Mucosa of stomach (tissue), 1 donor: Measurements from ENCODE around the gene CDK11A.
"Not testable (repeated sequence)": the region's sequence is repeated elsewhere in the genome, so short reads cannot be mapped to it uniquely, and the experiment has no call there.

Experiments
- H3K27me3 ChIP-seq: one replicate; pipeline ENCODE4 v1.7.0; 2013; ENCODE audit warnings: mild to moderate bottlenecking, low read length; ENCODE audit not compliant: control insufficient read depth, insufficient read depth
- H3K36me3 ChIP-seq: one replicate; pipeline ENCODE4 v1.7.0; 2013; ENCODE audit warnings: low read length; ENCODE audit not compliant: control insufficient read depth, insufficient read depth
- H3K4me1 ChIP-seq: one replicate; pipeline ENCODE4 v1.7.0; 2013; ENCODE audit warnings: mild to moderate bottlenecking, low read length; ENCODE audit not compliant: control insufficient read depth, insufficient read depth
- H3K4me3 ChIP-seq: one replicate; pipeline ENCODE4 v1.7.0; 2013; ENCODE audit warnings: low read length
- H3K9ac ChIP-seq: one replicate; pipeline ENCODE4 v1.7.0; 2013; ENCODE audit warnings: mild to moderate bottlenecking, low read length, moderate library complexity
- H3K9me3 ChIP-seq: one replicate; pipeline ENCODE4 v1.7.0; 2013; ENCODE audit warnings: mild to moderate bottlenecking, low read length, moderate library complexity; ENCODE audit not compliant: control insufficient read depth
- donor health status: Pancreatic carcinoma.

Gene CDK11A

GRCh38 chr1:1700557-1700956 lies 23.6 kb downstream of the CDK11A start:
- H3K4me3 ChIP-seq, H3K27me3 ChIP-seq, H3K9ac ChIP-seq, H3K9me3 ChIP-seq, H3K36me3 ChIP-seq, H3K4me1 ChIP-seq: not testable (repeated sequence)

- H3K27me3 ChIP-seq, H3K9ac ChIP-seq, H3K9me3 ChIP-seq, H3K4me1 ChIP-seq, H3K36me3 ChIP-seq, H3K4me3 ChIP-seq: not testable (repeated sequence)
Observed at GRCh38 chr1:1700067-1700466, 24.1 kb downstream of the CDK11A start.

DNA sequence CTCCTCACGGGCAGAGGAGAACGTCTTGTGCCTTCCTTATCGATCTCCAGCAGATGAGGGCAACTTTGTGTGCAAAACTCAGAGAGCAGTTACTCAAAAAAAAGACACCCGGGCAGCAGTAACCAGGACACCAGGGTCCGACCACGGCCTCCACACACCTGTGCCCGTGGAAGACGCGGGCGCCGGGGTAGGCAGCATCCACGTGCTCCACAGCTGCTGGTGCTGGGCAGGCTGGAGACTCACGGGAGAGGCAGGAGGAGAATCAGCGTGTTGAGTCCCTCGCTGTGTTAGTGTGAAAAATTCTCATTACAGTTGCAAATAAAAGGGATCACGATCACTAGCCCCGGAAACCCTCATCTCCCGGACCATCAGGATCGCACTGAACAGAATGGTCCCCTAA lies 25.1 kb downstream of the CDK11A start:
- not testable (repeated sequence) for H3K36me3 ChIP-seq, H3K4me3 ChIP-seq, H3K27me3 ChIP-seq, H3K9me3 ChIP-seq, H3K4me1 ChIP-seq, H3K9ac ChIP-seq

- not testable (repeated sequence) for H3K27me3 ChIP-seq, H3K9ac ChIP-seq, H3K36me3 ChIP-seq, H3K9me3 ChIP-seq, H3K4me3 ChIP-seq, H3K4me1 ChIP-seq
Observed at GRCh38 chr1:1697358-1698183, 26.6 kb downstream of the CDK11A start.

DNA sequence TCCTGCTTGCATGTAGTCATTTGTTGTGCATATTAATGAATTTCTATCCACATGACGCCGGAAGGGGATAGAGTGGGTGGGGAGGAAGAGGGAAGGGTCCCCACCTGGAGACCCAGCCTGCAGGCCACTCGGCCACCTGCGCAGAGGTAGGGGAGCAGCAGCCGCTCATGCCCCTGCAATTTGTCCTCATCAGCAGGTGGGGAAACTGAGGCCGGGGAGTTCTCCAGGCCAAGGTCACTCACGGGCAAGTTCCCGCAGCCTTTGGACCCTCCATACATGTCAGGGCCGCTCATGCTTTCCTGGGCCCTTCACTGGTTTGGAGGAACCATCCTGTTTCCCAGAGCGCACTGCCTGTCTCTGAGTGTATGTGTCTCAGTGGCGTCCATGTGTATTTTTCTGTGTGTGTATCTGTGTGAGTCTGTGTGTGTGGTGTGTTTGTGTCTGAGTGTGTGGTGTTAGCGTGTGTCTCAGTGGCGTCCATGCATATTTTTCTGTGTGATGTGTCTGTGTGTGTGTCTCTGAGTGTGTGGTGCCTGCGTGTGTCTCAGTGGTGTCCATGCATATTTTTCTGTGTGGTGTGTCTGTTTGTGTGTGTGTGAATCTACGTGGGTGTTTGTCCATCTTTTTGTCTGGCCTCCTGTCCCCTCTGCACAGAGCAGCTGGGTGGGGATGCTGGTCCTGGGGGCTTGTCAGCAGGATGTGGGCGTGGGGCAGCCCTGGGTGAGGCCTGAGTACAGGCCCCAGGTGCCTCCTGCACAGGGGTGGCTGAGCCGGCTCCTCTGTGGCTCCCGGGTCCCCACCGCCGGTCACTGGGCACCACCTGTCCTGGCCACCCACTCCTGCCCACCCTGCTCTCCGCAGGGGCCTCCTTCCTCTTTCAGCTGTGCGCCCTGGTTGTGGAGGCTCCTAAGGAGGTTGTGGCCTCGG lies 27.5 kb downstream of the CDK11A start:
- not testable (repeated sequence) for H3K36me3 ChIP-seq, H3K9ac ChIP-seq, H3K4me1 ChIP-seq, H3K9me3 ChIP-seq, H3K4me3 ChIP-seq, H3K27me3 ChIP-seq

DNA sequence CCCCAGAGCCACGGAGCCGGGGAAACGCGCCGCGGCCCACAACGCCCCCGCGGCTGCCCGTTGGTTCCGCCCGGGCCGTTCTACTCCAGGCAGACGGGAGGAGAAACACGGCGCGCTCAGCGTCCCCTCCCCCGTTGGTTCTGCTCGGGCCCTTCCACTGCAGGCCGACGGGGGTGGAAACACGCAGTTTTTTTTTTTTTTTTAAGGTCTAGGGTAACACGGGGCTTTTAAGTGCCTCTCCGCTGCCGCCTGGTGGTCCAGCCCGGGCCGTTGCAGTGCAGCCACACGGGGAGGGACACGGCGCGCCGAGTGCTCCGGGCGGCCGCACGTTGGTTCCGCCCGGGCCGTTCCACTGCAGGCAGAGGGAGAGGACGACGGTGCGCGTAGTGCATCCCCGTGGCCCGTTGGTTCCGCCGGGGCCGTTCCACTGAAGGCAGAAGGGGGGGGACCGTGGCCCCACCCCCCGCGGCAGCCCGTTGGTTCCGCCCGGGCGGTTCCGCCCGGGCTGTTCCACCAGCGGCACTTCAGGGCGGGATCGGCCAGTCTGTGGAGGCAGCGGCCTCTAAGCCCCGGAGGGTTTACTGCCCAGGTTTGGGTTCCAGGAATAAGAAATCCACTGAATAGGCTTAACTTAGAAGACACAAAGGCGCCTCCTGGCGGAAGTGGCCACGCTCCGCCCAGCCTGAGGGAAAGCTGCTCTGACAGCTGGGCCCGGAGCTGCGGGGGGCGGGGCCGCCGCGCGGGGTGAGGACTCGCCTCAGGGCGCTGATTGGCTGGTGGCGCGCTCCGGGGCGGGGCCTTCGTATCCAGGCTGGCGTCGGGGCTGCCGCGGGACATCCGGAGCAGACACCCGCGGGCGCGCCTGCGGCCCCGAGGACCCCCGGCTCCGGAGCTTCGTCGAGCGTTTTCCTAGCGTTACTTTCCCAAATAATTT lies 31.2 kb downstream of the CDK11A start, which contains the start of gene SLC35E2B:
SLC35E2B (minus strand) TSS at position 82 of the 934 bp plus-strand sequence. CDS start 16,096 bp downstream, outside the sequence.
- peak within 1 kb of the TSS; percentile 47 for H3K9ac ChIP-seq
- not testable (repeated sequence) for H3K27me3 ChIP-seq, H3K4me1 ChIP-seq, H3K4me3 ChIP-seq, H3K36me3 ChIP-seq, H3K9me3 ChIP-seq

GRCh38 chr1:1692324-1692713 lies 31.8 kb downstream of the CDK11A start:
- not testable (repeated sequence) for H3K4me3 ChIP-seq, H3K9me3 ChIP-seq, H3K27me3 ChIP-seq, H3K4me1 ChIP-seq, H3K36me3 ChIP-seq
- peak overlapping the region; percentile 47 for H3K9ac ChIP-seq

GRCh38 chr1:1691443-1691842 lies 32.7 kb downstream of the CDK11A start:
- H3K36me3 ChIP-seq, H3K9me3 ChIP-seq, H3K27me3 ChIP-seq, H3K4me1 ChIP-seq, H3K4me3 ChIP-seq, H3K9ac ChIP-seq: not testable (repeated sequence)

- H3K4me1 ChIP-seq, H3K9me3 ChIP-seq, H3K9ac ChIP-seq, H3K36me3 ChIP-seq, H3K27me3 ChIP-seq, H3K4me3 ChIP-seq: not testable (repeated sequence)
Observed at GRCh38 chr1:1689526-1689925, 34.6 kb downstream of the CDK11A start.

GRCh38 chr1:1687846-1688245 lies 36.3 kb downstream of the CDK11A start:
- Histone ChIP-seq H3K4me3 (no peak overlapping the region), H3K27me3 (no peaks in the 10 kb centered on the region), H3K36me3 (no peaks in the 10 kb centered on the region), H3K9ac (no peak overlapping the region), H3K4me1 (peaks cover 12% of the 10 kb centered on the region), H3K9me3 (no peaks in the 10 kb centered on the region)

DNA sequence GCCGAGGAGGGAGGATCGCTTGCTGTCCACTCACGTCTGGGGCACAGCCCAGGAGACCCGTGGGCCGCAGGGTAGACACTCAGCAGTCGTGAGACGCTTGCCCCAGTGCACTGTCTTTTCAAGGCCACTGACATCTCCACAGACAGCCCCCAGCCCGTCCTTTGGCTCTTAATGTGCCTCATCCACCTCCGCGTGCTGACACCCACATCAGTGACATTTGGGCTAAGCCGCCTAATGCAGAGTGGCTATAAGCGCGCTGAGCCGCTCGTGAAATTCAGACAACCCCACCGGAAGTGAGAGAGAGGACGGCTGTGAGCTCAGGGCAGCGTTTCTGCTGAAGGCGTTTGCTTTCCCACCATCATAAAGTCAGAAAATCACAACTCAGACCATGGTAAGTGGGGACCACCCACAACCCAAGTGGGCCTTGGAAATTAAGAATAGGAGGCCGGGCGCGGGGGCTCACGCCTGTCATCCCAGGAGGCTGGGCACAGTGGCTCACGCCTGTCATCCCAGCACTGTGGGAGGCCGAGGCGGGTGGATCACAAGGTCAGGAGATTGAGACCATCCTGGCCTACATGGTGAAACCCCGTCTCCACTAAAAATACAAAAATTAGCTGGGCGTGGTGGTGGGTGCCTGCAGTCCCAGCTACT lies 40.0 kb downstream of the CDK11A start:
- H3K9ac ChIP-seq = no peak overlapping the region
- H3K4me1 ChIP-seq = peaks cover 27% of the 10 kb centered on the region
- H3K36me3 ChIP-seq = no peaks in the 10 kb centered on the region
- no peaks in the 10 kb centered on the region for H3K27me3 ChIP-seq
- no peaks in the 10 kb centered on the region for H3K9me3 ChIP-seq
- H3K4me3 ChIP-seq = no peak overlapping the region
